Ovary (tissue), 9 donors: ENCODE measurements around the gene LRRC59. TPM values are rescaled to one million over a fixed set of nuclear protein-coding genes. Genes with fewer than 3 reads are reported as not detected.

Experiments
- DNase-seq, 5 donors: peaks; one replicate each; pipeline ENCODE4 v3.0.0-alpha.2; 2019 to 2020
- H3K27ac ChIP-seq, 2 donors: fragments of 200-600 bp; one replicate each; pipeline versions ENCODE4 v1.5.1 to v1.8.0; 2019 to 2022
- H3K27me3 ChIP-seq: fragments of 200-600 bp; one replicate; pipeline ENCODE4 v1.8.0; 2022
- H3K36me3 ChIP-seq: fragments of 200-600 bp; sonication (generic); one replicate; pipeline ENCODE4 v1.5.1; 2019
- H3K4me1 ChIP-seq: one replicate; pipeline ENCODE4 v1.8.1; 2013; ENCODE audit warnings: mild to moderate bottlenecking, moderate library complexity; ENCODE audit not compliant: insufficient read depth
- H3K4me3 ChIP-seq: fragments of 200-600 bp; sonication (generic); one replicate; pipeline ENCODE4 v1.5.1; 2017
- H3K9me3 ChIP-seq, 2 donors: fragments of 200-600 bp in 1 of 2; sonication (generic) in 1 of 2; one replicate each; pipeline versions ENCODE4 v1.5.1 to v1.8.1; 2013 to 2019; ENCODE audit warnings: mild to moderate bottlenecking in 1 of 2, moderate library complexity in 1 of 2
- CTCF ChIP-seq, 3 donors: fragments of 450-650 bp in 2 of 3; fragments of 200-600 bp in 1 of 3; IDR thresholded peaks; one replicate each; pipeline versions ENCODE4 v1.5.1 to v1.8.0; 2016 to 2022; ENCODE audit warnings: antibody characterized with exemption in 3 of 3, mild to moderate bottlenecking in 1 of 3
- EP300 ChIP-seq: sonication (generic); formaldehyde crosslinking; IDR thresholded peaks from one replicate; pipeline ENCODE4 v1.6.1; 2017; ENCODE audit warnings: antibody characterized with exemption
- POLR2A ChIP-seq: fragments of 450-650 bp; IDR thresholded peaks from one replicate; pipeline ENCODE4 v1.6.1; 2017; ENCODE audit warnings: antibody characterized with exemption, mild to moderate bottlenecking, moderate library complexity
- WGBS, 3 donors: extraction: QIAGEN DNeasy Blood & Tissue Kit in 1 of 3; methylation state at CpG; one replicate each; pipeline versions ENCODE4 v1.1.5 to v1.1.7; 2013 to 2017; 5-methylcytosine and 5-hydroxymethylcytosine counted together
- intact Hi-C, 4 donors: fragments of 100-400 bp; cut with DNase I; formaldehyde crosslinking; loops; one replicate each; pipeline versions ENCODE4 v1.11.0 to v1.15.1; 2022 to 2023
- polyA plus RNA-seq, 2 donors: library from polyadenylated mRNA; stranded (reverse); fragments of 200-250 nt in 1 of 2; fragments of 350-450 nt in 1 of 2; fragmentation: Illumina TruSeq in 1 of 2; extraction: RNeasy Lipid Tissue Mini Kit (QIAGEN cat#74804) in 1 of 2; gene quantifications; one replicate each; pipeline ENCODE4 v1.2.3, GENCODE V29; 2013 to 2014
- total RNA-seq, 7 donors: library from RNA; depleted of rRNA in 2 of 7; stranded (reverse); fragments of >200 nt in 2 of 7; fragmentation: NEBNext Ultra II Directional in 3 of 7; extraction: Animal tissue kit (Norgen Biotek cat#: 25700) in 3 of 7; gene quantifications; one replicate each; pipeline versions ENCODE4 v1.1.0 to v1.2.4, GENCODE V29; 2016 to 2023
- donor health status: DM: no; HTN: no; CAD: no; lungs with moderate emphysema.
- donor health status: DM: no; HTN: no; CAD: no.
- donor health status: Bipolar disorder and iron deficiency.
- donor health status: DM: yes; HTN: yes; CAD: no.
- donor health status: DM: no; HTN: no; CAD: no.
- donor health status: DM: yes; HTN: yes; CAD: no.

LRRC59 gene
- total and polyA plus RNA-seq, 9 donors, result 18.4 to 71.4 (median 41.0) TPM

GRCh38 chr17:50425682-50426471 lies 28.6 kb upstream of the LRRC59 start, which contains the start of gene ACSF2:
Gene ACSF2 (plus strand): TSS chr17:50426218. CDS start chr17:50426262, 44 bp downstream.
- Histone ChIP-seq H3K4me3 (peak within 1 kb of the TSS; percentile 56), H3K27me3 (no peaks in the 10 kb centered on the region), H3K9me3 (no peaks in the 10 kb centered on the region), H3K36me3 (no peaks in the 10 kb centered on the region), H3K27ac (peak within 1 kb of the TSS; percentile 56 to 85), H3K4me1 (peaks cover 21% of the 10 kb centered on the region)
- intact Hi-C loops, result loop anchor here in 1 of 4 donors (5.0 kb wide), 1 partner anchor 41 kb away; the partner anchor contains the start of gene CHAD
- TF ChIP-seq EP300 (no peak), POLR2A (no peak), CTCF (IDR thresholded peaks at IDR 0.05) (no peak)
- 1% methylated on average over 30 to 70 of the region's 70 CpGs for WGBS, 3 donors
- peak; percentile 73 to 82 (median 77) for DNase-seq

GRCh38 chr17:50424996-50425681 lies 27.8 kb upstream of the LRRC59 start:
- Histone ChIP-seq H3K27ac (peak overlapping the region; percentile 56 to 85), H3K4me3 (peak overlapping the region; percentile 56), H3K36me3 (no peaks in the 10 kb centered on the region), H3K4me1 (peaks cover 21% of the 10 kb centered on the region), H3K9me3 (no peaks in the 10 kb centered on the region), H3K27me3 (no peaks in the 10 kb centered on the region)
- TF ChIP-seq POLR2A, result no peak
- no peak for TF ChIP-seq EP300
- TF ChIP-seq CTCF (IDR thresholded peaks at IDR 0.05), result no peak
- DNase-seq, result peak in 3 of 5 donors; percentile 21 to 30 (median 27)
- intact Hi-C loops, result loop anchor here in 1 of 4 donors (5.0 kb wide), 1 partner anchor 42 kb away; the partner anchor contains the start of gene CHAD
- 58 to 65% (median 64%) methylated on average over 8 of the region's 8 CpGs for WGBS, 3 donors

DNA sequence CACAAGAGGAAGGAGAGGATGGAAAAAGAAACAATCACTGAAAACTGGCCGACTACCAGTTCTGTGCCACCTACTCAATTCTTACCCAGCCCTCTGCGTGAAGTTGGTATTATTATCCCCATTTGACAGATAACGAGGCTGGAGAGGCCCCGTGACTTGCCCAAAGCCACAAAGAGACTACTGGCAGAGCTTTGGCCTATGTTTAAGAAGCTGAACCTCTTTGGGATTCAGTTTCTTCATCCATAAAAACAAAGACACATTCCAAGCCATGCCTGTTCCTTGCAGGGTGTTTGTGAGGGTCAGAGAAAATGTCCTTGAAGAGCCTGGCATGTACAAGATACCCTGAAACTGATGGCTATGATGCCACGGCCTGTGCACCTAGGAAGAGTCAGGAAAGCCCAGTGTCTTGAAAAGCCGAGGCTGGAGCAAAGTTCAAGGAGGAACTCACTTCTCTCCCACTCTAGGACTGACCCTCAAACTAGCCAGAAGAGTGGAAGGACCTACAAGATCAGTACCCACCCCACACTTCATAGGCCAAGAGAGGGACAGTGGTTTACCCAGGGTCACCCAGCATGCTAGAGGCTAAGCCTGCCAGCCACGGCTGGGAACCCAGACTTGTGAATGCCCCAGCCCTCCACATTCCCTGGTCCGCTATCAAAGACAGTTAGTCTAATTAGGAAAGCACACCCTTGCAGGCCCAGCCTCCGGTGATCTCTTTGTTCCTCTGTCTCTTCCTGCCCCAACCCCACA lies 27.1 kb upstream of the LRRC59 start:
- DNase-seq, result no peak
- no peak overlapping the region for H3K4me3 ChIP-seq
- no peaks in the 10 kb centered on the region for H3K9me3 ChIP-seq
- intact Hi-C loops, result no loop called here
- peaks cover 21% of the 10 kb centered on the region for H3K4me1 ChIP-seq
- TF ChIP-seq EP300, result no peak
- TF ChIP-seq POLR2A, result no peak
- TF ChIP-seq CTCF (IDR thresholded peaks at IDR 0.05), result no peak
- no peaks in the 10 kb centered on the region for H3K36me3 ChIP-seq
- H3K27me3 ChIP-seq, result no peaks in the 10 kb centered on the region
- H3K27ac ChIP-seq, result peak overlapping the region in 1 of 2 donors; percentile 85
- WGBS, 3 donors, result 76 to 86% (median 77%) methylated on average over 9 of the region's 9 CpGs

GRCh38 chr17:50423553-50424159 lies 26.3 kb upstream of the LRRC59 start:
- Histone ChIP-seq H3K9me3 (no peaks in the 10 kb centered on the region), H3K36me3 (no peaks in the 10 kb centered on the region), H3K27me3 (no peaks in the 10 kb centered on the region), H3K4me1 (peaks cover 21% of the 10 kb centered on the region), H3K27ac (no peak overlapping the region), H3K4me3 (no peak overlapping the region)
- peak in 4 of 5 donors; percentile 25 to 39 (median 30) for DNase-seq
- TF ChIP-seq EP300 (no peak), CTCF (IDR thresholded peaks at IDR 0.05) (no peak), POLR2A (no peak)
- intact Hi-C loops, result no loop called here
- 39 to 43% (median 39%) methylated on average over 6 of the region's 6 CpGs for WGBS, 3 donors
